ENCODE measurements around the gene GCNT4. TPM values are rescaled to one million over a fixed set of nuclear protein-coding genes. Genes with fewer than 3 reads are reported as not detected.

The GCNT4 gene
- total RNA-seq, 2 experiments from 2014 or later: 1.7 to 2.3 TPM

Other genes with a start within 250 kb of the GCNT4 start
- gene FAM169A, start 186.2 kb downstream of the GCNT4 start, total RNA-seq: 1 to 10 TPM; 3.1 to 3.6 TPM
- gene ANKRD31, start 184.3 kb upstream of the GCNT4 start, total RNA-seq: under 1 TPM; 0.17 TPM